NCI-H69 (cell line): ENCODE data around the gene CASP1.

ENCODE experiments used
- DNase-seq: peaks from one replicate; lab custom pipeline; 2025; lab: John Stamatoyannopoulos, UW

CASP1 gene

DNA sequence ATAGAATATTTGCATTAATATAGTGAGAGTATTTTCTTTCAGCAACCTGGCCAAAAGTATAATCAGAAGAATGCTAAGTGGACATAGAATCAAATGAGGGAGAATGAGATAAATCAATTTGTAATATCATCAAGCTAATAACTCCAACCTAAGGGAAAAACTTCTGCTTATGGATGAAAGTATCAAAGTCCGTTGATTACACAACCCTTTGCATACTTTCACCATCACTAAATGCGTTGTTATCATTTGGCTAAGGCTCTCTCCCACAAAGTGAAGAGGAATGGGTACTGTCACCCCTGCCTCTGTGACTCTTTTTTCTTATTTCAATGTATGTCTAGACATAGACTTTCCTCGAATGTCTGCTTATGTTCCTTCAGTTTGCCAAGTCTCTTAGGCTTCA lies 50.1 kb downstream of the CASP1 start:
- DNase-seq = no peak

DNA sequence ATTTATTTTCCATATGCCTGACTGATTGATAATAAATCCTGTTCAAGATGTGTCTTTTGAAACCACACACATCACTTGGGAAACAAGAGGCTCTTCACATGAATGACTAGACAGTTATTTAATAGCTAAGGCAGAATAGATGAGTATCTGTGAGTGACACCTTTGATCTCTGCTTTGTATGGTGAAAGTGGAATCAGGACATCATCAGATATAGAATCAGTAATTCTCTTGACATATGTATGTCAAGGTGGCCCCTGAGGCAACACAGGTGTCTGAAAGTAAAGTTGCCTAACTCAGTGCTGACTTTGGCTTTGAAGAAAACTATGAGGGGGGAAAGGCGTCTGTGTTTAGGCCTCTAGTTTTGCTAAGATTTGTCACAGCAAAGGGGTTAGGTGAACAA lies 55.1 kb downstream of the CASP1 start:
- DNase-seq = no peak
